DMS53 (cell line): ENCODE data around the gene ASTN2.

Experiments
- DNase-seq: peaks from one replicate; lab custom pipeline; 2025; lab: John Stamatoyannopoulos, UW

ASTN2 gene

GRCh38 chr9:117245175-117245829 lies 169.6 kb downstream of the ASTN2 start:
- no peak for DNase-seq

DNA sequence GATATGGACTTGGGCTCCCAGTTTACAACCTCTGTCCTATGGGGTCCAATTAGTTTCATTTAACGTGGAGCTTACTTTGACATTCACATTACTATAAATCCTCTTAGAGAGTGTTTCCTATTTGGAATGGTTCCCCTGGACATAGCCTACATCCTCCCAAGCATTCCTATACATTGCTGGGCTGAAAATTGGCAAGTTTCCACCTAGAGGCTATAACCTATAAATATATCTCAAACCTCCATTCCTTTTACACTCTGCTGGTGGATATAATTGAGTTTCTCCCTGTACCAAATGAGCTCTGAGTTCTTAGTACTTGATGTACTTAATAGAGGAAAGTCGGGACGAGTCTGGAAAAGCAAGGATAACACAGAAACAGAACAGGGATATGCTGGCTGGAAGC lies 172.8 kb downstream of the ASTN2 start:
- DNase-seq: no peak

DNA sequence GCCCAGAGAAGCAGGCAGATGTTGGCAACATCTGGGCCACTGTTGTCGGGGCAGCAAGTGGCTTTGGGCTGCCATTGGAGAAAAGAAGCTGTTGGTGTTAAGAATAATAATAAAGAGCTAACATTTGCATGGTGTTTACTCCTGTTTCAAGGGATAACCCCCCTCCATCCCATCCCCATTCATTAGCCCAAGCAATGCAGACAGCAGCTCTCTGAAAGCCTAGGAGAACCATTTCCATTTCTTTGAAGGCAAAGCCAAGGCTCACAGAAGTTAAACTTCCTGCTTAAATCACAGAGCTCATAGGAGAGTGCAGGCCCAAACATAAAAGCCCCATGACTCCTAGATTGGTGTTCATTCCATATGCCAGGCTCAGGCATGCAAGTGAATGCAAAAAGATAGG lies 175.4 kb downstream of the ASTN2 start:
- no peak for DNase-seq

DNA sequence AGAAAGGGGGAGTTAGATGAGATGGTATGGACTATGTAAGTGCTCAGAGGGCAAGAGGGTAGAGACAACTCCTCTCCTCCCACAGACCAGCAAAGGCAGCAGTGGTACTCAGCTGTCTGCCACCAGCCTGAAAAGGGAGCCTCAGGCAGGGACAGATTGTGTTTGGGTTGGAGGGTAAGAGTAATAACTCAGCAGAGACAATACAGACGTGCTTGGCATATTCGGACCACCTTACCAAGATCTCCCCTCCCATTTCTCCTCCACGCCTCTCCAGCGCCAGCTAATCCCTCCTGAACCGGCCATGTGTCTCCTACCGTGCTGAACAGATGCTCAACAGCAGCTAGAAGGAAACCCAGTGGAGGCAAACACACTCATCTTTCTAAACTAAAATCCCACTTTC lies 180.8 kb downstream of the ASTN2 start:
- DNase-seq: no peak

GRCh38 chr9:117233016-117233415 lies 181.8 kb downstream of the ASTN2 start:
- no peak for DNase-seq

DNA sequence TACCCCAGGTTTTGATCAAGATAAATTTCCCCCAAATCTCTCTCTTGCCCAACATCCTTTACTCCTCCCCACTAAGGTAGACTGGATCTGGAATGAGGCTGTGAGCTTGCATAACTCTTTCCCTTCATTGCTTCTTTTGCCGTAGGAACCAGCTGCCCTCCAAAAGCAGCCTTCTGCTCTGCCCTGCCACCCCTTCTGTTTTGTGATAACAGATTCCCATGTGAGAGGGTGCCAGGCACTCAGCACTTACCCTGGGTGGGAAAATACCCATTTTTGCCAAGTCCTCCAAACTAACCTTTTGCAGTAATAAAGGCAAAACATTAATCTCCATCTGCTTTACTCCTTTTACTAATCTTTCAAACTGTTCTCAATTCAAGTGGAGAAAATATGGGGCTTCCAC lies 182.6 kb downstream of the ASTN2 start:
- no peak for DNase-seq

GRCh38 chr9:117231012-117231411 lies 183.8 kb downstream of the ASTN2 start:
- no peak for DNase-seq

DNA sequence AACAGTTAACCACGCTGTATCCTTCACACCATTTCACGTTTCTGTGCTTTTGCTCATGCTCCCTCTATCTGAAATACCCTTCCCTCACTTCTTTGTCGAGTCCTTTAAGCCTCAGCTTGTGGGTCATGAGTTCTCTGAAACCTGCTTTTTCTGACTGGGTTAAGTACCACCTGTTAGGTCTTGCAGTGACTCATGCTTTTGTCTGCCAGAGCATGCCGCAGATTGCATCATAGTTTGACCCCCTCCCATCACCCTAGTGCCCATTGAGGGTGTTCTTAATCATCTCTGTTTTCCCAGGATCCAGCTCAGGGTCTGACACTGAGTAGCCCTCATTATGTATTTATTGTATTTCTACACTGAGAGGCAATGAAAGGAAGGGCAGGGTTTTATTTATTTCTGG lies 190.2 kb downstream of the ASTN2 start:
- DNase-seq: peak; percentile 89

DNA sequence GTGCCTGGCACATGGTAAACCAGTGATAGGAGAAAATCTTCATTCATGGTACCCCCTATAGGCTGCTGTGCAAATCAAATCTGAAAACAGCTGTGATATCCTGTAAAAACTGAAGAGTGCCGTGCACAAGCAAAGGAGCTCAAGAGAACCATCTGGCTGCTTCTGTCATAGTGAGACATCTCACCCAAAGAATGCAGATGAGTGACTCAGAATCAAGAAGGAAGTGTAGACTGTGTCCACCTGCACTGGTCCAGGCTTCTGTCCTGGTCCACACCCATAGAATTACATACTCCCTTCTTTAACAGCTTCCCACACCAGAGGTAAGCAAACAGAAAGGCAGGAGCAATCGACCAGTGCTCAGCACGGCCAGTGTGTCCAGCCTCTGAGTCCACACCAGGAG lies 195.9 kb downstream of the ASTN2 start:
- peak; percentile 60 for DNase-seq

GRCh38 chr9:117214416-117214815 lies 200.4 kb downstream of the ASTN2 start:
- no peak for DNase-seq

GRCh38 chr9:117211280-117211679 lies 203.6 kb downstream of the ASTN2 start:
- DNase-seq: no peak

DNA sequence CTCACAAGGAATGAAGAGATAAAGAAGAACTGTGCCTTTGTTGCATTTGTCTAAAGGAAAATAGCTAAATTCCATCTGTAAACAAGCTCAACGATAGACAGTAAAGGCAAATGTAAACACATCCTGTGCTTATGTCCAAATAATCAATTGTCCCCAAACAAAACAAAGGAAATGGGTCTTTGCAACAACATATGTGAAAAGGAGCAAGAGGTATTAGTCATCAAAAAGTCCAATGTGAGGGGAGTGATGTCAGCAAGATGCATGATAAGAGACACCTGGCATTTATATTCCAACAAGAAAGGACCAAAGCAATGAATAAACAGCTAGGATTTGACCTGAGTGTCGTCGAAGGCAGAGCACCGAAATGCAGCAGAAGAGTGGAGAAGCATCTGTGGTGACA lies 209.1 kb downstream of the ASTN2 start:
- peak; percentile 73 for DNase-seq

- DNase-seq: peak; percentile 24
Measured at GRCh38 chr9:117204971-117205370, 209.9 kb downstream of the ASTN2 start.

- DNase-seq: no peak
Measured at GRCh38 chr9:117191504-117192261, 223.2 kb downstream of the ASTN2 start.

DNA sequence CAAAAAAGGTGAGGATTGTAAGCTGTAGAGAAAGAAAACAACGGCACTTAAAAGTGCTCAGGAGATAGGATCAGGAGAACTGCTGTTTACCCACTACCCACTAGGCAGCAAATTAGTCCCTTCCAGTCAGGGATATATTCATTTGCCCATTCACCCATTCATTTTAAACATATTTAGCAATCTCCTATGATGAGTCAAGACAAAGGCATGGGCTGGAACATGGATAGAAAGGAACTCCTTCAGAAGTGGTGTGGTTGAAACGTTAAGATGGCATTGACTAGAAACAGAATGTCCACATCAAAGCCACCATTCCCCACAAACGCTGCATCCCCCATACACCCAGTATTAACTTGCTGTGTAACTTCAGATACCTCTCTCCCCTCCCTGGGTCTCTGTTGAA lies 225.7 kb downstream of the ASTN2 start:
- no peak for DNase-seq

DNA sequence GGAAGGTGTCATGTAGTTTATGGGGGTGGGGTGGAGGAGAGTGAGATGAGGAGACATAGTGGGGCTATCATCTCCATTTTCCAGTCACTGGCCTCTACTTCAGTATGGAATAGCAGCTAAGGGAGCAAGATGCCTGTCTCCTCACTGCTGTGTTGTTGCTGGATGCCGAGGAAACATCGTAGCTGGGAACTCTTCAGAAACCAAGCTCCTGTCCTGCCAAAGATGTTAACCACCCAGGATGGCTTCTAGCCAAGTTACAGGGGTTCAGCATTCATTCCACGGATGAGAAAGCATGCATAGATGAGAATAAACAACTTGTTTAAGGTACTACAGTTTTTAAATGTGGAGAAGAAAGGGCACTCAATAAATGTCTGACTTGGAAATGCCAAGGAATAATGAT lies 226.5 kb downstream of the ASTN2 start:
- no peak for DNase-seq

GRCh38 chr9:117187498-117187897 lies 227.4 kb downstream of the ASTN2 start:
- DNase-seq: no peak

DNA sequence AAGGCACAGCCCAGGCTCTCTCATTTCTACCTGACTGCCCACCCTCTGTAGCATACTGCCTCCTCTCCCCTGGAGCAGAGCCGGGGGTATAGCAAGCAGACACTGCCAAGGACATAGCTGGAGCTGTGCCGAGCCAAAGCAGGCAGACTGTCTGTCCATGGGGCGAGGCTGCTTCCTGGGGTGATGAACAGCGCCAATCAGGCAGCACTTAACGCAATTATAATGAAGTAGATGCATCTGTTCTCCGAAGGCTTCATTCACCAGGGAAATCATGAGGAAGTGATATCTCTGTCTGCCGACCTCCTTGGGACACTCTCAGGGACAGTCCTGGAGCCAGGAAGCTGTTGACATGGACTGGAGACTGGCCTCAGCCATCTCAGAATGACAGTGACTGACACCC lies 230.7 kb downstream of the ASTN2 start:
- no peak for DNase-seq

- DNase-seq: no peak
Measured at GRCh38 chr9:117182046-117182445, 232.8 kb downstream of the ASTN2 start.

GRCh38 chr9:117180896-117181445 lies 233.9 kb downstream of the ASTN2 start:
- DNase-seq: no peak

- no peak for DNase-seq
Measured at GRCh38 chr9:117178596-117179375, 236.1 kb downstream of the ASTN2 start.

DNA sequence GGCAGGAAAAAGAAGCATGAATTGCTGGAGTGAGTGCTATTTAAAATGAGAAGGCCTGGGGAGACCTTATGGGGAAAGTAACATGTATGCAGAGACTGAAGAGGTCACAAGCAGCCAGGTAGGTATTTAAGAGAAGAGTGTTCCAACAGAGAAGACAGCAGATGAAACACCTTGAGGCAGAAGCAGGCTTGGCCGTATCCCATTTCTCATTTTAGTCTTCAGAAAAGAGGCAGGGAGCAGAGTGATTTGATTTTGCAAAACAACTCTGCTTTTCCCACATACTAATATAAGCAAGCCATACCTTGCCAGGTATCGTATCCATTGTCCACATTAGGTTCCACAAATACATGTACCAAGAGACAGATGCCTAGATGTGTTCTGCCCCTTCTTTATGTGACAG lies 244.3 kb downstream of the ASTN2 start:
- DNase-seq: no peak
